IMR-90 (cell line): ENCODE data around the gene RAD18. TPM values are rescaled to one million over a fixed set of nuclear protein-coding genes. Genes with fewer than 3 reads are reported as not detected.

Source experiments
- CHD1 ChIP-seq: IDR thresholded peaks from 2 replicates; pipeline ENCODE4 v1.6.1; 2012; ENCODE audit warnings: low read depth, low read length, improper control_type of control experiment
- MAZ ChIP-seq: IDR thresholded peaks from 2 replicates; pipeline ENCODE4 v1.6.1; 2012; ENCODE audit warnings: low read depth, mild to moderate bottlenecking, low read length, improper control_type of control experiment, moderate library complexity, borderline replicate concordance
- NFE2L2 ChIP-seq: fragments of 150-350 bp; IDR thresholded peaks from 2 replicates; pipeline ENCODE4 v1.6.1; 2016; ENCODE audit warnings: low read depth, mild to moderate bottlenecking, low read length
- POLR2A ChIP-seq: IDR thresholded peaks from 2 replicates; pipeline ENCODE4 v1.6.1; 2012; ENCODE audit warnings: mild to moderate bottlenecking, low read depth, low read length
- RAD21 ChIP-seq: IDR thresholded peaks from 2 replicates; pipeline ENCODE4 v1.6.1; 2012; ENCODE audit warnings: low read length, improper control_type of control experiment
- RCOR1 ChIP-seq: IDR thresholded peaks from 2 replicates; pipeline ENCODE4 v1.6.1; 2012; ENCODE audit warnings: mild to moderate bottlenecking, low read length, improper control_type of control experiment; ENCODE audit not compliant: insufficient replicate concordance
- polyA plus RNA-seq, 3 experiments: library from polyadenylated mRNA; depleted of rRNA; stranded (reverse); fragments of >200 nt; gene quantifications; 2 replicates each; pipeline ENCODE4 v1.2.3, GENCODE V29; 2012; ENCODE audit warnings: low replicate concordance in 1 of 3
- total RNA-seq: library from RNA; depleted of rRNA; stranded (reverse); fragments of >200 nt; gene quantifications from 2 replicates; pipeline ENCODE4 v1.2.3, GENCODE V29; 2012
- TF ChIP-seq, protein P1 (sequence below): fragments of 150-350 bp; IDR thresholded peaks from 2 replicates; pipeline ENCODE4 v1.6.1; 2017; ENCODE audit warnings: mild to moderate bottlenecking, antibody characterized with exemption, low read length, low read depth

Gene RAD18
- total and polyA plus RNA-seq, 2 of the 4 experiments (the other 2 are of a cell fraction), result 8.2 to 17.2 TPM

DNA sequence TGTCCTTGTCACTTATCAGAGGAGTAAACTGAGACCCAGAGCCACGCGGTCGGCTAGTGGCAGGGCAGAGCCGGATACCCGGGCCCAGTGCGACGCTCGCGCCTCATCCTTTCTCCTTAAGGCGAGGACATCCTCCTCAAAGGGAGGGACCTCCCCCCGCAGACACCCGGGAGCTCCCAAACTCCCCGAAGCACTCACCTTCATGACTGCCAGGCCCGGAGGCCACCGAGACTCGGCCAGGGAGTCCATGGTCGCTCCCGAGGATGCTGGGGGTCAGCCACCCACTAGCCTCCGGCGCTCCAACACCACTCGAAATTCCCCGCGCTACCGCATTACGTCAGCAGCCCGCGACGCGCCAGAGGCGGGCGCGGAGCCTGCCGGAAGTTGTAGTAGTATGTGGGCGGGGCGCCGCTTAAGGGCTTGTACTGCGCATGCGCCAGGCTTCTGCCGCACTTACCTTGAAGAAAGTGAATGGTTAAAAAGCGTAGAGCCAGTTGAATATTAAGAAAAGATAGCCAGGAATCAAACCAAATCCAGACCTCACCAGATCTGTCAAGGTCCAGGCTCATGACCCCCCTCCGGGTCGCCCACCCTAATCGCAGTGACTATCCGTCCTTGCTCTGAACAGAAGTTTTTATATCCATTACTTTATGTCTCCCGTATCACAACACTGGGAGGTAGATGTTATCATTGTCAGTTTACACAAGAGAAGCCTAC is at the start of gene RAD18 (continued):
- peak; percentile 70; the same call in 1 of the 2 replicates for TF ChIP-seq MAZ
- no peak for TF ChIP-seq RCOR1
- no peak for TF ChIP-seq CHD1
- TF ChIP-seq, protein P1, sequence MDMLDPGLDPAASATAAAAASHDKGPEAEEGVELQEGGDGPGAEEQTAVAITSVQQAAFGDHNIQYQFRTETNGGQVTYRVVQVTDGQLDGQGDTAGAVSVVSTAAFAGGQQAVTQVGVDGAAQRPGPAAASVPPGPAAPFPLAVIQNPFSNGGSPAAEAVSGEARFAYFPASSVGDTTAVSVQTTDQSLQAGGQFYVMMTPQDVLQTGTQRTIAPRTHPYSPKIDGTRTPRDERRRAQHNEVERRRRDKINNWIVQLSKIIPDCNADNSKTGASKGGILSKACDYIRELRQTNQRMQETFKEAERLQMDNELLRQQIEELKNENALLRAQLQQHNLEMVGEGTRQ, result 0 out of 2 replicates have a peak, but pooled peaks have one; percentile 11
- TF ChIP-seq RAD21, result no peak
- TF ChIP-seq POLR2A, result peak; percentile 57
- TF ChIP-seq NFE2L2, result no peak
